WERI-Rb-1 (cell line): ENCODE results near the gene TMEM120A.

Source experiments
- DNase-seq: peaks from one replicate; pipeline ENCODE4 v3.0.0-alpha.2; 2020
- H3K27ac ChIP-seq: fragments of 250-450 bp; sonication (Bioruptor Pico); 2 replicates; pipeline ENCODE4 v1.5.1; 2020; ENCODE audit warnings: mild to moderate bottlenecking, moderate library complexity
- H3K27me3 ChIP-seq: fragments of 250-450 bp; sonication (Bioruptor Pico); 2 replicates; pipeline ENCODE4 v1.5.1; 2021; ENCODE audit warnings: mild to moderate bottlenecking, low read depth, moderate library complexity; ENCODE audit not compliant: insufficient read depth, severe bottlenecking
- H3K36me3 ChIP-seq: fragments of 250-450 bp; sonication (Bioruptor Pico); 2 replicates; pipeline ENCODE4 v1.5.1; 2020; ENCODE audit warnings: mild to moderate bottlenecking, moderate library complexity
- H3K4me3 ChIP-seq: 2 replicates; pipeline ENCODE4 v1.5.1; 2011; ENCODE audit warnings: low read depth, mild to moderate bottlenecking, control low read depth, low read length
- H3K9me3 ChIP-seq: fragments of 250-450 bp; sonication (Bioruptor Pico); 2 replicates; pipeline ENCODE4 v1.5.1; 2021; ENCODE audit warnings: mild to moderate bottlenecking, moderate library complexity; ENCODE audit not compliant: severe bottlenecking
- TF ChIP-seq, protein P1 (sequence below): IDR thresholded peaks from 2 replicates; pipeline ENCODE4 v1.5.1; 2011; ENCODE audit warnings: low read depth, mild to moderate bottlenecking, control low read depth, inconsistent platforms, low read length

Gene TMEM120A

DNA sequence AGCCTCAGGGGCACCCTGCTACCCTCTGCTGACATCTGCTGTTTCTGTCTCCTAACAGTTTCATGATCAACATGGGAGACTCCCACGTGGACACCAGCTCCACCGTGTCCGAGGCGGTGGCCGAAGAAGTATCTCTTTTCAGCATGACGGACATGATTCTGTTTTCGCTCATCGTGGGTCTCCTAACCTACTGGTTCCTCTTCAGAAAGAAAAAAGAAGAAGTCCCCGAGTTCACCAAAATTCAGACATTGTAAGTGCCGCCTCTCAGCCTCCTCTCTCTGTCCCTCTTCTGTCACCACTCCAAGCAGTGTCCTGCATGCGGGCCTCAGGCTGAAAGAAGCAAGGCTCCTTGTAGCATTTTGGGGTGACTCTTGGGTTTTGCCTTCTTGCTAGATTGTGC lies 40.5 kb downstream of the TMEM120A start:
- H3K27ac ChIP-seq, result no peak overlapping the region
- H3K4me3 ChIP-seq, result no peak overlapping the region
- peaks cover 33% of the 10 kb centered on the region for H3K36me3 ChIP-seq
- TF ChIP-seq, protein P1, sequence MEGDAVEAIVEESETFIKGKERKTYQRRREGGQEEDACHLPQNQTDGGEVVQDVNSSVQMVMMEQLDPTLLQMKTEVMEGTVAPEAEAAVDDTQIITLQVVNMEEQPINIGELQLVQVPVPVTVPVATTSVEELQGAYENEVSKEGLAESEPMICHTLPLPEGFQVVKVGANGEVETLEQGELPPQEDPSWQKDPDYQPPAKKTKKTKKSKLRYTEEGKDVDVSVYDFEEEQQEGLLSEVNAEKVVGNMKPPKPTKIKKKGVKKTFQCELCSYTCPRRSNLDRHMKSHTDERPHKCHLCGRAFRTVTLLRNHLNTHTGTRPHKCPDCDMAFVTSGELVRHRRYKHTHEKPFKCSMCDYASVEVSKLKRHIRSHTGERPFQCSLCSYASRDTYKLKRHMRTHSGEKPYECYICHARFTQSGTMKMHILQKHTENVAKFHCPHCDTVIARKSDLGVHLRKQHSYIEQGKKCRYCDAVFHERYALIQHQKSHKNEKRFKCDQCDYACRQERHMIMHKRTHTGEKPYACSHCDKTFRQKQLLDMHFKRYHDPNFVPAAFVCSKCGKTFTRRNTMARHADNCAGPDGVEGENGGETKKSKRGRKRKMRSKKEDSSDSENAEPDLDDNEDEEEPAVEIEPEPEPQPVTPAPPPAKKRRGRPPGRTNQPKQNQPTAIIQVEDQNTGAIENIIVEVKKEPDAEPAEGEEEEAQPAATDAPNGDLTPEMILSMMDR, result no peak
- DNase-seq, result no peak
- H3K9me3 ChIP-seq, result no peaks in the 10 kb centered on the region
- no peaks in the 10 kb centered on the region for H3K27me3 ChIP-seq

DNA sequence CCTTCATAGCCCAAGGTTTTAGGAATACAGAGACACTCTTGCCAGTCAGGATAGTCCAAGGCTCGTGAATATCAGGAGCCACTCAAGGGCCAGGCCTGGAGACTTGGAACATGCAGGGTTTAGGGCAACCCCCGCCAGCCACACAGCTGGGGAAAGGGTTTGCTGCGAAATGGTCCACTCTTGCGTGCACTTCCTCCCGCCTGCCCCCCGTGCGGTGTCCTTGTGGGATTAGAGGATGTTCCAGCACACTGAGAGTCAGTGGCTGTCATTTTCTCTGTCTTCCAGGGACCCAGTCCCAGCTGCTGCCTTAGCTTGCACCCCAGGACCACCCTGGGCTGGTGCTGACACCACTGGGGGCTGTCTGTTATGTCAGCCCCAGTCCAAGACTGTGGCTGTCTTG lies 41.0 kb downstream of the TMEM120A start:
- TF ChIP-seq, protein P1, result no peak
- Histone ChIP-seq H3K27me3 (no peaks in the 10 kb centered on the region), H3K27ac (no peak overlapping the region), H3K4me3 (no peak overlapping the region), H3K36me3 (peaks cover 31% of the 10 kb centered on the region), H3K9me3 (no peaks in the 10 kb centered on the region)
- DNase-seq, result no peak

DNA sequence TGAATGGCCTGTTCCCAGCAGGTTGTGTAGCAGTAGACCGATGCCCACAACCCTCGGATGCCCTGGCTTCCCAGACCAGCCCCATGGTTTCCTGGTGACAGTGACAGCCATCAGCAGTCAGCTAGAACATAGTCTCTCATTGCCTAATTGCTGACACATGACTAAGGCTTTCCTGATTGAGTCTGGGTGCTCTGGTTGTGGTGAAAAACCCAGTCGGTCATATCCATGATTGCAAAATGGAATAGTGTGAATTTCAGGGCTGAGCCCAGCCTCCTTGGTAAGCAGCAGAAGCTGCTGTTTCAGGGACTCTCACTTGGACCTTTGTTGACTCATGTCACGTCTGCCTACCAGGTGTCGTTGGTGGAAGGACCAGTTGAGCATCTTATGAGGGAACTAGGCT lies 42.9 kb downstream of the TMEM120A start:
- Histone ChIP-seq H3K36me3 (peaks cover 20% of the 10 kb centered on the region), H3K9me3 (no peaks in the 10 kb centered on the region), H3K27me3 (no peaks in the 10 kb centered on the region), H3K27ac (no peak overlapping the region), H3K4me3 (no peak overlapping the region)
- no peak for DNase-seq
- TF ChIP-seq, protein P1, result no peak

DNA sequence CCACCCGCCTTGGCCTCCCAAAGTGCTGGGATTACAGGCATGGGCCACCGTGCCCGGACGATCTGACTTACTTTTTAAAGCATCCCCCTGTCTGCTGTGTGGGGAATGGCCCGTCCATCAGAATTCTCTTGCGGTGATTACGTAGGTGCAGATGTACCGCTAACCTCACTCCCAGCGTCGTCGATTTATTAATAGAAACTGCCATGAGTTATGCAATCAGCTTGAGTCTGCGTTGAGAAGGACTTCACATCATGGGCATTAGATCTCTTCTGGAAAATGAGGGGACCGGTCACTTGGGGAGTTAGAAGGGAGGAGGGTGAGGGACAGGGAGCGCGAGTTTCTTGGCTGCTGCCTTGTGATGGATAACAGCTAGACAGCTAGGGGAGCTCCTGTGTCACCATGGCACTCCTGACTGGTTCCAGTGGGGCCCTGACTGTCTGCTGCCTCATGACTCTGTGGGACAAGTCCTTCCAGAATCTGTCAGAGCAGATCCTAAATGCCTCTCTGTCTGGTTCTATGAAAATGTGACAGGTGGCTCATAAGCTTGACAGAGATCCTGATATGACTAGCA lies 44.2 kb downstream of the TMEM120A start:
- H3K9me3 ChIP-seq, result no peaks in the 10 kb centered on the region
- no peak for DNase-seq

DNA sequence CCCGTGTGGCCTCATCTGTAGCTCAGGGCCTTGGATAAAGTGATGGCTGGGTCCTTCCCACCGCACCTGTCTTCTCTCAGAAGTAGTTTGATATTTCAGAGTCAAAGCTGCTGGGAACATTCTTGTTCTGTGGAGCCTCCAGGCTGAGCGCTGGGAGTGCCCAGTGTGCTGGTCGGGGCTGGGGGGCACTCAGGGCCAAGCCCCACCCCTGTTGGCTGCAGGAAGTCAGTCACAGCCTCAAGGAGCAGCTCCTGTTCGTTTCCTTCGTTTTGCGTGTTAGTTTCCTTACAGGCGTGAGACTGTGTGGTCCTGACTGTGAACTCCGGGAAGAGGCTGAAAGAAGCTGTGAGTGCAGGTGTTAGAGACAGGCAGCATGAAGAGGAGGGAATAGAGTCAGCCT lies 46.2 kb downstream of the TMEM120A start:
- TF ChIP-seq, protein P1, result no peak
- Histone ChIP-seq H3K36me3 (no peaks in the 10 kb centered on the region), H3K27ac (no peak overlapping the region), H3K9me3 (no peaks in the 10 kb centered on the region), H3K27me3 (no peaks in the 10 kb centered on the region), H3K4me3 (no peak overlapping the region)
- DNase-seq, result no peak

More for the DNA sequence above, 44.2 kb downstream of the TMEM120A start:
- H3K27ac ChIP-seq, result no peak overlapping the region
- TF ChIP-seq, protein P1, result no peak
- no peaks in the 10 kb centered on the region for H3K27me3 ChIP-seq
- H3K4me3 ChIP-seq, result no peak overlapping the region
- H3K36me3 ChIP-seq, result peaks cover 9% of the 10 kb centered on the region

DNA sequence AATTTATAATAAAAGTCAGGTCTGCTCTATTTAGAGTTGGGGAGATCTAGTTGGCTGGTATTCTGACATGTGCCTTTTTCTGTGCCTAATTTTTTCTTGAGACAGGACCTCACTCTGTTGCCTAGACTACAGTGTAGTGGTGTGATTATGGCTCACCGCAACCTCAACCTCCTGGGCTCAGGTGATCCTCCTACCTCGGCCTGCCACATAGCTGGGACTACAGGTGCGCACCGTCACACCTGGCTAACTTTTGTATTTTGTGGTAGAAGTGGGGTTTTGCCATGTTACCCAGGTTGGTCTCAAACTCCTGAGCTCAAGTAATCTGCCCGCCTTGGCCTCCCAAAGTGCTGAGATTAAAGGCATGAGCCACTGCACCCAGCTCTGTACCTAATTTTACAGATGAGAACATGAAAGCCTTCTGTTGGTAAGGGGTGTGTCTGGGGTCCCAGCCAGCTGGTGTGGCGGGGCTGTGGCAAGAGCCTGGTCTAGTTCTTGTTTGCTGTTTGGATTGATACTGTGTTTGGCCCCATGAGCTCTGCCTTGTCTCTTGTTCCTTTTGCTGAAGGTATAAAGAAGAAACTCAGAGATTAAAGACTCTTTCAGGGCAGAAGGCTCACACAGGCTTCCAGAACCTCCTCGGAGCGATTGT lies 48.1 kb downstream of the TMEM120A start:
- Histone ChIP-seq H3K36me3 (no peaks in the 10 kb centered on the region), H3K27me3 (no peaks in the 10 kb centered on the region), H3K9me3 (no peaks in the 10 kb centered on the region), H3K27ac (no peak overlapping the region), H3K4me3 (no peak overlapping the region)
- TF ChIP-seq, protein P1, result no peak
- DNase-seq, result no peak
